Cardiac muscle cell (in vitro differentiated cells and primary cell): ENCODE results near the gene CDH4. TPM values are rescaled to one million over a fixed set of nuclear protein-coding genes. Genes with fewer than 3 reads are reported as not detected.

ENCODE experiments used
- DNase-seq, 2 donors: peaks; one replicate each; pipeline versions ENCODE4 v3.0.0 to v3.0.0-alpha.2; 2010 to 2017; ENCODE audit warnings: low read depth in 1 of 2, low spot score in 1 of 2
- H3K27ac ChIP-seq: fragments of 200-600 bp; sonication (generic); 2 replicates; pipeline ENCODE4 v1.5.1; 2016
- H3K27me3 ChIP-seq: fragments of 200-600 bp; sonication (generic); 2 replicates; pipeline ENCODE4 v1.6.0; 2016; ENCODE audit warnings: control low read depth
- H3K36me3 ChIP-seq: fragments of 200-600 bp; sonication (generic); 2 replicates; pipeline ENCODE4 v1.5.1; 2016; ENCODE audit warnings: control low read depth
- H3K4me1 ChIP-seq: fragments of 200-600 bp; sonication (generic); 2 replicates; pipeline ENCODE4 v1.8.1; 2017; ENCODE audit warnings: low read depth, mild to moderate bottlenecking, mixed run types
- H3K4me3 ChIP-seq: fragments of 200-600 bp; sonication (generic); 2 replicates; pipeline ENCODE4 v1.5.1; 2016; ENCODE audit warnings: mild to moderate bottlenecking
- H3K9me3 ChIP-seq: fragments of 200-600 bp; sonication (generic); 2 replicates; pipeline ENCODE4 v1.5.1; 2017; ENCODE audit warnings: low read depth, mild to moderate bottlenecking, control low read depth
- CTCF ChIP-seq: IDR thresholded peaks from 2 replicates; pipeline ENCODE4 v1.5.1; 2012; ENCODE audit warnings: low read depth, mild to moderate bottlenecking, low read length
- polyA plus RNA-seq: library from polyadenylated mRNA; unstranded; fragments of >200 nt; fragmentation: Nextera tagmentation; extraction: Ambion mirVana; gene quantifications from 2 replicates; pipeline ENCODE4 v1.2.1, GENCODE V29; 2016
- total RNA-seq: library from RNA; depleted of rRNA; stranded (reverse); fragments of >200 nt; gene quantifications from 2 replicates; pipeline ENCODE4 v1.2.3, GENCODE V29; 2016

The CDH4 gene
- total and polyA plus RNA-seq, 2 experiments from 2014 or later, result 0.43 to 0.80 TPM

GRCh38 chr20:61307686-61308476 is 55.8 kb downstream of the CDH4 start:
- H3K4me3 ChIP-seq, result no peak overlapping the region
- no peaks in the 10 kb centered on the region for H3K27me3 ChIP-seq

DNA sequence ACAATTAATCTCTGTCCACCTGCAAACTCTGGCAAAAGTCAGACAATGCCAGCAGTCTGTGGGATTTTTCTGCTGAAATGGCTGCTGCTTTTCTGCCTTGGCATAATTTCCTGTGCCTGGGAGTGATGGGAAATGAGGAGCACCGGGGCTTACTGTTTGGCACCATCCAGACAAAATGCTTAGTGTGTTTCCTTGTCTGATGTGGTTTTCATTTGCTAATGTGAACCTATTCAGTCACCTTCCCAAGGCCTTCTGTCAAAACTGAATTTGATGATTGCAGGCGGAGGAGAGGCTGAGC is 56.4 kb downstream of the CDH4 start:
- H3K27me3 ChIP-seq, result no peaks in the 10 kb centered on the region
- H3K9me3 ChIP-seq, result no peaks in the 10 kb centered on the region
- H3K4me1 ChIP-seq, result no peaks in the 10 kb centered on the region
- H3K27ac ChIP-seq, result no peak overlapping the region
- no peak for TF ChIP-seq CTCF
- no peaks in the 10 kb centered on the region for H3K36me3 ChIP-seq
- DNase-seq, result no peak
- no peak overlapping the region for H3K4me3 ChIP-seq

More at GRCh38 chr20:61307686-61308476, 55.8 kb downstream of the CDH4 start:
- no peak overlapping the region for H3K27ac ChIP-seq
- no peaks in the 10 kb centered on the region for H3K4me1 ChIP-seq
- no peak for DNase-seq
- no peaks in the 10 kb centered on the region for H3K9me3 ChIP-seq
- TF ChIP-seq CTCF, result no peak
- no peaks in the 10 kb centered on the region for H3K36me3 ChIP-seq

DNA sequence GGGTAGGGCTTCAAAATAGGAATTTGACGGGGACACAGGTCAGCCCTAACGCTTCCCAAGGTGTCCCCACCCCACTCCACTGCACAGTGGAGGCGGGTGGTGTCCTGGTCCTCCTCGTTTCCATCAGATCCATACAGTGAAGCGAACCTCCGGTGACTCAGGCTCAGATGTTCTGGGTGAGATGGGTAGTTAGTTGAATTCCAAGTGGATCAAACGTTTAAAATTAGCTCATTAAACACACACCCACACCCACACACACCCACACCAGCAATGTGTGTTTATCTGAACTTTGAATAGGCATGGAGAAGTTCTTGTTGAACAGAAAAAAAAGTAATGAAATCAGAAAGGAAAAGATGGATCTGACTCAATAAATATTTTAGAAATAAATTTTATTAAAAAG is 58.9 kb downstream of the CDH4 start:
- no peaks in the 10 kb centered on the region for H3K9me3 ChIP-seq
- H3K27me3 ChIP-seq, result no peaks in the 10 kb centered on the region
- no peaks in the 10 kb centered on the region for H3K4me1 ChIP-seq
- H3K27ac ChIP-seq, result no peak overlapping the region
- no peak for TF ChIP-seq CTCF
- no peak for DNase-seq
- no peak overlapping the region for H3K4me3 ChIP-seq
- H3K36me3 ChIP-seq, result no peaks in the 10 kb centered on the region

GRCh38 chr20:61311656-61312387 is 59.8 kb downstream of the CDH4 start:
- Histone ChIP-seq H3K36me3 (no peaks in the 10 kb centered on the region), H3K4me3 (no peak overlapping the region), H3K27me3 (no peaks in the 10 kb centered on the region), H3K4me1 (no peaks in the 10 kb centered on the region), H3K9me3 (no peaks in the 10 kb centered on the region), H3K27ac (no peak overlapping the region)
- DNase-seq, result no peak
- no peak for TF ChIP-seq CTCF

- Histone ChIP-seq H3K27ac (no peak overlapping the region), H3K36me3 (no peaks in the 10 kb centered on the region), H3K9me3 (no peaks in the 10 kb centered on the region), H3K4me1 (no peaks in the 10 kb centered on the region), H3K27me3 (no peaks in the 10 kb centered on the region), H3K4me3 (no peak overlapping the region)
- TF ChIP-seq CTCF, result no peak
- no peak for DNase-seq
Observed at GRCh38 chr20:61312925-61313324, 60.9 kb downstream of the CDH4 start.
